ENCODE data around the gene PKD2.

DNA sequence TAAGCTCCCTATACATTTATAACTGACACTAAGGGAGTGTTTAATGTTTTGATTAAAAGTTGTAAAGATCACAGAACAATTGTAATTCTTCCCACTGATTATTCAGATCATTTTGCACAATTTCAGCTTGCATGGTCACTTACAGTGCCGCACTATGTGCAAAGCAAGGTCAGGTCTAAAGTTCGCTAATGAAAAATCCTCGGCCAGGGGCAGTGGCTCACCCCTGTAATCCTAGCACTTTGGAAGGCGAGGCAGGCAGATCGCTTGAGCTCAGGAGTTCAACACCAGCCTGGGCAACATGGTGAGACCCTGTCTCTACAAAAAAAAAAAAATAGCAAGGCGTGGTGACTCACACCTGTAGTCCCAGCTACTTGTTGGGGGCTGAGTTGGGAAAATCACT, 57.0 kb downstream of the PKD2 start:
- TF ChIP-seq, protein P1, sequence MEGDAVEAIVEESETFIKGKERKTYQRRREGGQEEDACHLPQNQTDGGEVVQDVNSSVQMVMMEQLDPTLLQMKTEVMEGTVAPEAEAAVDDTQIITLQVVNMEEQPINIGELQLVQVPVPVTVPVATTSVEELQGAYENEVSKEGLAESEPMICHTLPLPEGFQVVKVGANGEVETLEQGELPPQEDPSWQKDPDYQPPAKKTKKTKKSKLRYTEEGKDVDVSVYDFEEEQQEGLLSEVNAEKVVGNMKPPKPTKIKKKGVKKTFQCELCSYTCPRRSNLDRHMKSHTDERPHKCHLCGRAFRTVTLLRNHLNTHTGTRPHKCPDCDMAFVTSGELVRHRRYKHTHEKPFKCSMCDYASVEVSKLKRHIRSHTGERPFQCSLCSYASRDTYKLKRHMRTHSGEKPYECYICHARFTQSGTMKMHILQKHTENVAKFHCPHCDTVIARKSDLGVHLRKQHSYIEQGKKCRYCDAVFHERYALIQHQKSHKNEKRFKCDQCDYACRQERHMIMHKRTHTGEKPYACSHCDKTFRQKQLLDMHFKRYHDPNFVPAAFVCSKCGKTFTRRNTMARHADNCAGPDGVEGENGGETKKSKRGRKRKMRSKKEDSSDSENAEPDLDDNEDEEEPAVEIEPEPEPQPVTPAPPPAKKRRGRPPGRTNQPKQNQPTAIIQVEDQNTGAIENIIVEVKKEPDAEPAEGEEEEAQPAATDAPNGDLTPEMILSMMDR (IDR thresholded peaks at IDR 0.05): no peak
- TF ChIP-seq POLR2AphosphoS5 (IDR thresholded peaks at IDR 0.05) (no peak), POLR2A (IDR thresholded peaks at IDR 0.05) (no peak)

Data from sigmoid colon (tissue), 4 donors.